ES-I3 (cell line): ENCODE data around the gene OTUD3.
"Not testable (repeated sequence)": the region's sequence is repeated elsewhere in the genome, so short reads cannot be mapped to it uniquely, and the experiment has no call there.

Experiments used
- H3K36me3 ChIP-seq: 2 replicates; pipeline ENCODE4 v1.6.1; 2013; ENCODE audit warnings: mild to moderate bottlenecking, low read length, control low read depth, moderate library complexity; ENCODE audit not compliant: insufficient read depth
- H3K4me1 ChIP-seq: 2 replicates; pipeline ENCODE4 v1.6.1; 2013; ENCODE audit warnings: mild to moderate bottlenecking, control low read depth, low read length; ENCODE audit not compliant: insufficient read depth
- H3K9ac ChIP-seq: 2 replicates; pipeline ENCODE4 v1.6.1; 2013; ENCODE audit warnings: low read depth, mild to moderate bottlenecking, low read length, moderate library complexity
- H3K9me3 ChIP-seq: 2 replicates; pipeline ENCODE4 v1.6.1; 2013; ENCODE audit warnings: mild to moderate bottlenecking, low read length, moderate library complexity; ENCODE audit not compliant: control insufficient read depth, insufficient read depth

OTUD3 gene

GRCh38 chr1:19882111-19883071 is at the start of gene OTUD3:
Gene OTUD3 (plus strand): TSS chr1:19882395. CDS start chr1:19882514, 119 bp downstream.
- Histone ChIP-seq H3K9ac (peak within 1 kb of the TSS; percentile 91), H3K9me3 (no peaks in the 10 kb centered on the region), H3K36me3 (no peaks in the 10 kb centered on the region), H3K4me1 (no peaks in the 10 kb centered on the region; the same call in none of the 2 replicates)

GRCh38 chr1:19835578-19835977 is 46.6 kb upstream of the OTUD3 start:
- Histone ChIP-seq H3K36me3 (no peaks in the 10 kb centered on the region), H3K9ac (no peak overlapping the region), H3K9me3 (no peaks in the 10 kb centered on the region; the same call in 1 of the 2 replicates), H3K4me1 (no peaks in the 10 kb centered on the region)

DNA sequence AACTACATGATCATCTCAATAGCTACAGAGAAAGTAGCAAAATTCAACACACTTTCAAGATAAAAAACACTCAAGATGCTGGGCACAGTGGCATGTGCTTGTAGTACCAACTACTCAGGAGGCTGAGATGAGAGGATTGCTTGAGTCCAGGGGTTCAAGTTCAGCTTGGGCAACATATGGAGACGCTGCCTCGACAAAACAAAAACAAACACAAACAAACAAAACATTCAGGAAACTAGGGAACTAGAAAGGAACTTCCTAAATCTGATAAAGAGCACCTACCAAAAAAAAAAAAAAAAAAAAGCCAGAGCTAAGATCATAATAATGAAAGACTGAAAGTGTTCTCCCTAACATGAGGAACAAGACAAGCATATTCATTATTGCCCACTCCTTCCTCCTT is 44.3 kb upstream of the OTUD3 start:
- H3K36me3 ChIP-seq = no peaks in the 10 kb centered on the region
- H3K9me3 ChIP-seq = no peaks in the 10 kb centered on the region
- H3K9ac ChIP-seq = no peak overlapping the region
- no peaks in the 10 kb centered on the region for H3K4me1 ChIP-seq

- Histone ChIP-seq H3K4me1 (no peaks in the 10 kb centered on the region; the same call in 1 of the 2 replicates), H3K36me3 (no peaks in the 10 kb centered on the region), H3K9ac (no peak overlapping the region), H3K9me3 (no peaks in the 10 kb centered on the region)
Measured at GRCh38 chr1:19840228-19840627, 42.0 kb upstream of the OTUD3 start.

DNA sequence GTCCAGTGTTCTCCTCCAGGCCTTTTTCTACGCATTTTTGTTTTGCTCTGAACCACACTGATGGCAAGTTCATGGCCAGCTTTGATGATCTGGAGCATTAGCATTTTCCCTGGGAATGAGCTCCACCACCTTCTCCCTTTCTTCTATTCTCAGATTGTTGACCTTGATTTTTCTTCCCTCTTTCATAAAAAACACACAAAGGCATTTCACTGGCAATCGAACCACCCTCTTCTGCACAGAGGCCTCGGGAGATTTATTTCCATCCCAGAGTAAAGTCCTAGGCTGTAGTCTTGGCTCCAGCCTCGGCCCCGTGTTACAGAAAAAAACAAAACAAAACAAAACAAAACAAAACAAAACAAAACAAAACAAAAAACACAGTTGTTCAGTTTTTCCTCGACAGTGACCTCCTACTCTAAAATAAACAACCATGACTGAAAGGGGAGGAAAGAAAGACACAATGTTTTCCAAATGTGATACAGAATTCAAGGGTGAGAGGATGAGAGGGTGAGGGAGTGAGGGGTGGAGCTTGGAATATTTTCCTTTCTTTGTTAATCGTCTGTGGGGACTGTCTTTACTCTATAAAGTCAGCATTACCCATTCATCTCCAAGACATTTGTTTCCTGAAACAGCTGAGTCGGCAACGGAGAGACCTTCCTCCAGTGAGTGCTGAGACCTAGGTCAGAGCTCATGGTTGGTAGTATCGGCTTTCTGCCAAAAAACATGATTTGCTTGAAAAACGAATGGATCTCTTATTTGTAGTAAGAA is 37.3 kb upstream of the OTUD3 start:
- no peak overlapping the region for H3K9ac ChIP-seq
- H3K9me3 ChIP-seq = no peaks in the 10 kb centered on the region
- H3K4me1 ChIP-seq = no peaks in the 10 kb centered on the region; the same call in 1 of the 2 replicates
- H3K36me3 ChIP-seq = no peaks in the 10 kb centered on the region

GRCh38 chr1:19845555-19845954 is 36.6 kb upstream of the OTUD3 start:
- H3K9me3 ChIP-seq = no peaks in the 10 kb centered on the region
- no peaks in the 10 kb centered on the region; the same call in 1 of the 2 replicates for H3K4me1 ChIP-seq
- H3K9ac ChIP-seq = no peak overlapping the region
- H3K36me3 ChIP-seq = no peaks in the 10 kb centered on the region

- Histone ChIP-seq H3K36me3 (no peaks in the 10 kb centered on the region), H3K9ac (no peak overlapping the region), H3K9me3 (no peaks in the 10 kb centered on the region), H3K4me1 (no peaks in the 10 kb centered on the region; the same call in 1 of the 2 replicates)
Measured at GRCh38 chr1:19846338-19846737, 35.9 kb upstream of the OTUD3 start.

GRCh38 chr1:19847334-19847733 is 34.9 kb upstream of the OTUD3 start:
- not testable (repeated sequence) for H3K4me1 ChIP-seq, H3K36me3 ChIP-seq, H3K9me3 ChIP-seq, H3K9ac ChIP-seq

- not testable (repeated sequence) for H3K4me1 ChIP-seq, H3K9ac ChIP-seq, H3K36me3 ChIP-seq, H3K9me3 ChIP-seq
Measured at GRCh38 chr1:19849307-19849706, 32.9 kb upstream of the OTUD3 start.

GRCh38 chr1:19850214-19850613 is 32.0 kb upstream of the OTUD3 start:
- H3K9me3 ChIP-seq = no peaks in the 10 kb centered on the region
- H3K9ac ChIP-seq = no peak overlapping the region
- H3K36me3 ChIP-seq = no peaks in the 10 kb centered on the region
- no peaks in the 10 kb centered on the region; the same call in 1 of the 2 replicates for H3K4me1 ChIP-seq

DNA sequence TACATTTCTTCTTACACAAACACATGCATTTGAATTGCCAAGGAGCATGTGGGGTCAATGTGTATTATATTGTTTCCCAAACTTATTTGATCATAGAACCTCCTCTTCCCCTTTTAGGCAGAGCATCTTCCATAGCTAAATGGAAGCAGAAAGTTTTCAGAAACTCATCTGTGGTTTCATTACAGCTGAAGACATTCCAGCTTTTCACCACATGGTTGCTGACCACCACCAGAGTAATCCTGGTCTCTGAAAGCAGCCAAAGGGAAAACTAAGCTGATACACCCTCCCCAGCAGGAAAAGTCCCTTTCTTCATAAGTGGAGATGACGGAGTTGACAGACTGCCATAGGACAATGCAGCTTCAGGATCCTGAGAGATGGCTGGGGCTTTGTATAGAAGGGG is 30.2 kb upstream of the OTUD3 start:
- Histone ChIP-seq H3K9me3 (no peaks in the 10 kb centered on the region), H3K4me1 (no peaks in the 10 kb centered on the region), H3K36me3 (no peaks in the 10 kb centered on the region), H3K9ac (no peak overlapping the region)

DNA sequence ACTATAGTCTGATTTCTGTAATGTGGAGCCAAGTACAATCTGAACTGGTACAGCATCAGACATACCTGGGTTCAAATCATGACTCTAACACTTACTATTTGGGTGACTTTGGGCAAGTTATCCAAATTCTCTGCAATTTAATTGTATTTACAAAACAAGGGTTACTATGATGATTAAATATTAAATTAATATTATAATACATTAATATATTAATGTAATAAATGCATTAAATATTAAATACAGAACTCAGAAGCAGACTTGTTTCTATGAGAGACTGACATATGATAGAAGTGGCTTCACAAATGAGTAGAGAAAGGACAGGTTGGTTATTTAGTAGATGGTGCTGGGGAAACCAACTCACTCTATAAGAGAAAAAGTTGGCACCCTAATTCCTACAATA is 27.3 kb upstream of the OTUD3 start:
- no peak overlapping the region for H3K9ac ChIP-seq
- H3K4me1 ChIP-seq = no peaks in the 10 kb centered on the region
- no peaks in the 10 kb centered on the region for H3K36me3 ChIP-seq
- H3K9me3 ChIP-seq = no peaks in the 10 kb centered on the region

DNA sequence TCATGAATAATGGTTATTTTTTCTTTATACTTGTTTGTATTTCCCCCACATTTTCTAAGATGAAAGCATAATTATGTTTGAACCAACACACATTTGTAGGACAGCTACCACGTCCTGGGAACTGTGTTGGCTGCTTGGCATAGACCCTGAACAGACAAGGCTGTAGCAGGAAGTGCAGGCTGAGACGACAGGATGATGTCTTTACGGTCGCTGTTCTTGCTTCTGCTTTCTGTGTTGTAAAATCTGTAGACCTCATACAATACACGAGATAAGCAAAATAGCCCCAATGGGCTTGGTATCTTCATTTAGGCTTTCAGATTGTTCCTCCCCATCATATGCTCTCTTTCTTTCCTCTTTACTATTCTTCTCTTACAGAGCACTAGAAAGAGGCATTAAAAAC is 23.3 kb upstream of the OTUD3 start:
- Histone ChIP-seq H3K9ac (no peak overlapping the region), H3K36me3 (no peaks in the 10 kb centered on the region), H3K4me1 (no peaks in the 10 kb centered on the region), H3K9me3 (no peaks in the 10 kb centered on the region)

- Histone ChIP-seq H3K9me3 (no peaks in the 10 kb centered on the region), H3K9ac (no peak overlapping the region), H3K4me1 (no peaks in the 10 kb centered on the region), H3K36me3 (no peaks in the 10 kb centered on the region)
Measured at GRCh38 chr1:19859876-19860275, 22.3 kb upstream of the OTUD3 start.

GRCh38 chr1:19860418-19860817 is 21.8 kb upstream of the OTUD3 start:
- H3K9ac ChIP-seq = no peak overlapping the region
- no peaks in the 10 kb centered on the region for H3K4me1 ChIP-seq
- no peaks in the 10 kb centered on the region for H3K36me3 ChIP-seq
- H3K9me3 ChIP-seq = no peaks in the 10 kb centered on the region
